Endothelial cell of umbilical vein (primary cell): Measurements from ENCODE around the gene PRPF40A. TPM values are rescaled to one million over a fixed set of nuclear protein-coding genes. Genes with fewer than 3 reads are reported as not detected.

Experiments used
- BruUV-seq: library from RNA; stranded (reverse); fragments of 400-500 nt; replicated peaks from 2 replicates; lab custom pipeline; 2021; lab: Mats Ljungman, UMichigan
- CTCF ChIA-PET: fragments of 300-600, 350-600 bp; sonication (Branson Sonifier 250); formaldehyde crosslinking; loops from one replicate; lab custom pipeline; 2021; ENCODE audit warnings: antibody characterized with exemption, inconsistent platforms; lab: Charles Lee
- POLR2A ChIA-PET: fragments of 300-600, 350-600 bp; sonication (Branson Sonifier 250); formaldehyde crosslinking; loops from one replicate; lab custom pipeline; 2021; ENCODE audit warnings: antibody characterized with exemption, inconsistent platforms; lab: Charles Lee
- DNase-seq: peaks from one replicate; pipeline ENCODE4 v3.0.0-alpha.2; 2011; ENCODE audit warnings: low read depth, low spot score
- FAIRE-seq: peaks from 2 replicates; lab custom pipeline; 2011; peaks lifted over from hg19 to GRCh38; lab: Jason Lieb, UNC
- H2AFZ ChIP-seq: 2 replicates; pipeline ENCODE4 v1.6.0; 2012; ENCODE audit warnings: low read depth, low read length, control low read depth, inconsistent platforms
- H3K27ac ChIP-seq: 2 replicates; pipeline ENCODE4 v1.5.1; 2011; ENCODE audit warnings: low read depth, mild to moderate bottlenecking, control low read depth, low read length, moderate library complexity; ENCODE audit not compliant: insufficient read depth
- H3K27me3 ChIP-seq, 2 experiments: 2 replicates each; pipeline versions ENCODE4 v1.6.0 to v1.6.1; 2011; ENCODE audit warnings: low read length in 2 of 2, mixed read lengths in 1 of 2; ENCODE audit not compliant: control insufficient read depth in 2 of 2, insufficient read depth in 2 of 2
- H3K36me3 ChIP-seq, 2 experiments: 2 replicates in 1 of 2; 3 replicates in 1 of 2; pipeline ENCODE4 v1.5.1; 2011; ENCODE audit warnings: low read length in 2 of 2, mild to moderate bottlenecking in 1 of 2, moderate library complexity in 1 of 2; ENCODE audit not compliant: control insufficient read depth in 2 of 2, insufficient read depth in 2 of 2; ENCODE audit errors: extremely low read depth in 1 of 2
- H3K4me1 ChIP-seq: 3 replicates; pipeline ENCODE4 v1.5.1; 2011; ENCODE audit warnings: mild to moderate bottlenecking, low read length; ENCODE audit not compliant: control insufficient read depth, insufficient read depth; ENCODE audit errors: extremely low read depth
- H3K4me2 ChIP-seq: 2 replicates; pipeline ENCODE4 v1.6.1; 2011; ENCODE audit warnings: low read length, control low read depth, mixed read lengths; ENCODE audit not compliant: insufficient read depth
- H3K4me3 ChIP-seq, 3 experiments: fragments of 200-600 bp in 1 of 3; sonication (generic), shearing (Covaris generic) in 1 of 3; replicated peaks in 1 of 3; 2 replicates each; pipeline ENCODE4 v1.5.1; 2011 to 2016; ENCODE audit warnings: control low read depth in 3 of 3, low read length in 3 of 3, mild to moderate bottlenecking in 2 of 3, inconsistent platforms in 1 of 3, low read depth in 1 of 3, moderate library complexity in 1 of 3; ENCODE audit not compliant: insufficient read depth in 1 of 3
- H3K79me2 ChIP-seq: 2 replicates; pipeline ENCODE4 v1.6.0; 2012; ENCODE audit warnings: low read length, inconsistent platforms; ENCODE audit not compliant: control insufficient read depth, insufficient read depth
- H3K9ac ChIP-seq: replicated peaks from 2 replicates; pipeline ENCODE3; 2011; ENCODE audit warnings: low read length, control low read depth; ENCODE audit not compliant: insufficient read depth; ENCODE audit errors: extremely low read depth
- H3K9me1 ChIP-seq: replicated peaks from 3 replicates; pipeline ENCODE4 v1.6.0; 2011; ENCODE audit warnings: mild to moderate bottlenecking, low read length; ENCODE audit not compliant: control insufficient read depth, insufficient read depth; ENCODE audit errors: extremely low read depth
- H3K9me3 ChIP-seq: replicated peaks from 2 replicates; pipeline ENCODE4 v1.5.1; 2012; ENCODE audit warnings: low read length, inconsistent platforms; ENCODE audit not compliant: control insufficient read depth, insufficient read depth
- H4K20me1 ChIP-seq: replicated peaks from 2 replicates; pipeline ENCODE3; 2011; ENCODE audit warnings: mild to moderate bottlenecking, low read length; ENCODE audit not compliant: control insufficient read depth, insufficient read depth; ENCODE audit errors: extremely low read depth
- CTCF ChIP-seq, 2 donors: IDR thresholded peaks; 1 replicate in 1 of 2; 2 replicates in 1 of 2; pipeline ENCODE4 v1.5.1; 2011; ENCODE audit warnings: low read length in 2 of 2, mild to moderate bottlenecking in 2 of 2, moderate library complexity in 2 of 2, control low read depth in 1 of 2, inconsistent platforms in 1 of 2, low read depth in 1 of 2; ENCODE audit not compliant: insufficient read depth in 1 of 2; ENCODE audit errors: extremely low read depth in 1 of 2
- EZH2 ChIP-seq: IDR thresholded peaks from 2 replicates; pipeline ENCODE4 v1.6.1; 2012; ENCODE audit warnings: borderline replicate concordance, low read depth, mild to moderate bottlenecking, moderate library complexity, low read length, inconsistent platforms; ENCODE audit not compliant: severe bottlenecking
- FOS ChIP-seq: IDR thresholded peaks from 2 replicates; pipeline ENCODE4 v1.6.1; 2011; ENCODE audit warnings: mild to moderate bottlenecking, low read length, moderate library complexity, borderline replicate concordance; ENCODE audit not compliant: insufficient read depth
- GATA2 ChIP-seq: IDR thresholded peaks from 2 replicates; pipeline ENCODE4 v1.7.0; 2011; ENCODE audit warnings: low read depth, mild to moderate bottlenecking, moderate library complexity, mixed read lengths, low read length; ENCODE audit not compliant: insufficient read length, insufficient read depth
- JUN ChIP-seq: IDR thresholded peaks from 2 replicates; pipeline ENCODE4 v1.6.1; 2011; ENCODE audit warnings: borderline replicate concordance, low read depth; ENCODE audit not compliant: insufficient read length, insufficient read depth
- MAX ChIP-seq: IDR thresholded peaks from 2 replicates; pipeline ENCODE4 v1.6.1; 2011; ENCODE audit not compliant: insufficient read depth, insufficient read length
- MYC ChIP-seq: IDR thresholded peaks from one replicate; pipeline ENCODE4 v1.6.1; 2011; ENCODE audit warnings: mild to moderate bottlenecking, low read depth, low read length
- POLR2A ChIP-seq: IDR thresholded peaks from 2 replicates; pipeline ENCODE4 v1.6.1; 2012; ENCODE audit warnings: low read depth, mild to moderate bottlenecking, control low read depth, low read length
- POLR2AphosphoS5 ChIP-seq: IDR thresholded peaks from 2 replicates; pipeline ENCODE4 v1.6.1; 2012; ENCODE audit warnings: low read depth, mild to moderate bottlenecking, control low read depth, low read length, moderate library complexity; ENCODE audit not compliant: insufficient read depth
- dilution Hi-C: fragments of 300-500 bp; cut with MboI; formaldehyde crosslinking; loops from one replicate; pipeline ENCODE4 v1.15.0; 2019; ENCODE audit warnings: low sequenced_read_pairs; ENCODE audit not compliant: extremely low pct_ligation_motif_present
- intact Hi-C: fragments of 100-400 bp; cut with micrococcal nuclease; formaldehyde crosslinking; loops from one replicate; pipeline ENCODE4 v1.10.0; 2022
- polyA plus RNA-seq, 4 experiments: library from polyadenylated mRNA; depleted of rRNA in 3 of 4; stranded (reverse) in 3 of 4; unstranded in 1 of 4; fragments of >200 nt; gene quantifications; 2 replicates each; pipeline versions ENCODE4 v1.2.1 to v1.2.3, GENCODE V29; 2011 to 2012; ENCODE audit warnings: missing spikeins in 1 of 4
- total RNA-seq: library from RNA; stranded (reverse); gene quantifications from 2 replicates; pipeline ENCODE4 v1.2.3, GENCODE V29; 2021

The PRPF40A gene
- total and polyA plus RNA-seq, 2 donors (not counting 3 experiments of a cell fraction or from before 2014, with no cell fraction given) = 58.2 to 123 TPM

GRCh38 chr2:152730591-152731333, 13.5 kb upstream of the PRPF40A start:
- Histone ChIP-seq H3K4me1 (no peaks in the 10 kb centered on the region), H4K20me1 (no peaks in the 10 kb centered on the region), H3K9me1 (no peaks in the 10 kb centered on the region), H3K4me2 (no peak overlapping the region), H3K9me3 (no peaks in the 10 kb centered on the region), H2AFZ (no peak overlapping the region), H3K27ac (no peak overlapping the region), H3K27me3 (no peaks in the 10 kb centered on the region), H3K9ac (no peak overlapping the region), H3K36me3 (peaks cover 0 to 3% of the 10 kb centered on the region in 2 experiments), H3K4me3 (no peak overlapping the region), H3K79me2 (peaks cover 21% of the 10 kb centered on the region)
- dilution Hi-C loops (no loop called here), intact Hi-C loops (no loop called here)
- ChIA-PET CTCF (interaction anchor here (1.0 to 1.4 kb wide), 2 partner anchors 10 to 12 kb away, joined by 3 read pairs; no protein-coding TSS in a partner anchor), POLR2A (no interaction called here)
- FAIRE-seq (no peak), DNase-seq (no peak)
- TF ChIP-seq MYC (no peak), JUN (no peak), POLR2A (no peak), EZH2 (no peak), MAX (no peak), FOS (no peak), POLR2AphosphoS5 (no peak), CTCF (IDR thresholded peaks at IDR 0.05; ENCODE audit: extremely low read depth in 1 of 2, insufficient read depth in 1 of 2, low read depth in 1 of 2, low read length in 2 of 2) (no peak), GATA2 (no peak)
- no TSS peak for BruUV-seq
